HepG2 (cell line): Measurements from ENCODE around the gene DOCK4.

Experiments
- ATAD3A ChIP-seq: sonication (generic); formaldehyde crosslinking; IDR thresholded peaks from 2 replicates; pipeline ENCODE4 v1.4.0; 2020; ENCODE audit warnings: missing genetic modification reagents
- ETV5 ChIP-seq: IDR thresholded peaks from 2 replicates; pipeline ENCODE4 v1.6.1; 2018; ENCODE audit warnings: missing biosample characterization, missing genetic modification reagents, inconsistent platforms, borderline replicate concordance
- NR2F6 ChIP-seq, 2 experiments: IDR thresholded peaks; 2 replicates each; pipeline ENCODE4 v1.6.1; 2016; ENCODE audit warnings: antibody characterized with exemption in 1 of 2, mild to moderate bottlenecking in 1 of 2
- POLR2AphosphoS5 ChIP-seq: IDR thresholded peaks from 2 replicates; pipeline ENCODE4 v1.6.1; 2012; ENCODE audit warnings: low read depth, low read length
- SIN3A ChIP-seq: IDR thresholded peaks from 2 replicates; pipeline ENCODE4 v1.6.1; 2011; ENCODE audit warnings: low read depth, mild to moderate bottlenecking, control low read depth, low read length, borderline replicate concordance
- SP4 ChIP-seq: sonication (generic); formaldehyde crosslinking; IDR thresholded peaks from 2 replicates; pipeline ENCODE4 v1.8.1; 2023; ENCODE audit warnings: mild to moderate bottlenecking, missing genetic modification reagents
- SRF ChIP-seq: IDR thresholded peaks from 2 replicates; pipeline ENCODE4 v1.6.1; 2011; ENCODE audit warnings: mild to moderate bottlenecking, low read depth, low read length, moderate library complexity
- TP53 ChIP-seq: sonication (generic); formaldehyde crosslinking; conservative IDR thresholded peaks from 2 replicates; pipeline ENCODE4 v1.4.0; 2020; ENCODE audit warnings: missing genetic modification reagents
- TRIM24 ChIP-seq: sonication (generic); formaldehyde crosslinking; IDR thresholded peaks from 2 replicates; pipeline ENCODE4 v1.8.0; 2022; ENCODE audit warnings: mild to moderate bottlenecking, missing genetic modification reagents
- ZMYM3 ChIP-seq: sonication (generic); formaldehyde crosslinking; IDR thresholded peaks from 2 replicates; pipeline ENCODE4 v1.5.1; 2020; ENCODE audit warnings: mild to moderate bottlenecking, missing genetic modification reagents
- ZNF317 ChIP-seq: sonication (generic); formaldehyde crosslinking; IDR thresholded peaks from 2 replicates; pipeline ENCODE4 v1.5.0; 2020; ENCODE audit warnings: mild to moderate bottlenecking, missing genetic modification reagents
- TF ChIP-seq, protein P1 (sequence below): sonication (generic); formaldehyde crosslinking; IDR thresholded peaks from 2 replicates; pipeline ENCODE4 v1.5.0; 2020; ENCODE audit warnings: mild to moderate bottlenecking, missing genetic modification reagents, moderate library complexity
- TF ChIP-seq, protein P2 (sequence below): sonication (generic); formaldehyde crosslinking; IDR thresholded peaks from 2 replicates; pipeline ENCODE4 v1.8.1; 2022; ENCODE audit warnings: mild to moderate bottlenecking, missing genetic modification reagents
- TF ChIP-seq, protein P3 (sequence below): sonication (generic); formaldehyde crosslinking; IDR thresholded peaks from 2 replicates; pipeline ENCODE4 v1.4.0; 2020; ENCODE audit warnings: missing genetic modification reagents

DNA sequence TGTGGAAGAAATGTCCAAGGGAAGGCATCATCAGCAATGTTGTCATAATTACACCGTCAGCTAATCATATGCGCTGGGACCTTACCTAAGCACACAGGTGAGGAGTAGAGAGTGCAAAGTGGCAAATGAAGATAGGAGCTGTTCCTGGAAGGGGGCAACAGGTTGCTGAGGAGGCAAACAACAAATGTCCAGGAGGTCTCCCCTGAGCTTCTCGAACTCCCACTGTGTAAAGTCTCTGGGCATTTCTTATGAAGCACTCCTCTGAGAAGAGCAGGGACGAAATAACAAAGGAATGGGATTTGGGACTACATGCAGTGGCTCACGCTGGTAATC is 152.5 kb downstream of the DOCK4 start:
- TF ChIP-seq POLR2AphosphoS5 (no peak), NR2F6 (IDR thresholded peaks at IDR 0.05) (no peak), NR2F6 (CRISPR knock-in tag; IDR thresholded peaks at IDR 0.05) (no peak), SP4 (CRISPR knock-in tag) (no peak), ZNF317 (no peak), SRF (no peak), ATAD3A (CRISPR knock-in tag) (no peak), ZMYM3 (CRISPR knock-in tag) (no peak), ETV5 (no peak), TP53 (CRISPR knock-in tag) (no peak), SIN3A (no peak), TRIM24 (CRISPR knock-in tag) (no peak)
- TF ChIP-seq, protein P1, sequence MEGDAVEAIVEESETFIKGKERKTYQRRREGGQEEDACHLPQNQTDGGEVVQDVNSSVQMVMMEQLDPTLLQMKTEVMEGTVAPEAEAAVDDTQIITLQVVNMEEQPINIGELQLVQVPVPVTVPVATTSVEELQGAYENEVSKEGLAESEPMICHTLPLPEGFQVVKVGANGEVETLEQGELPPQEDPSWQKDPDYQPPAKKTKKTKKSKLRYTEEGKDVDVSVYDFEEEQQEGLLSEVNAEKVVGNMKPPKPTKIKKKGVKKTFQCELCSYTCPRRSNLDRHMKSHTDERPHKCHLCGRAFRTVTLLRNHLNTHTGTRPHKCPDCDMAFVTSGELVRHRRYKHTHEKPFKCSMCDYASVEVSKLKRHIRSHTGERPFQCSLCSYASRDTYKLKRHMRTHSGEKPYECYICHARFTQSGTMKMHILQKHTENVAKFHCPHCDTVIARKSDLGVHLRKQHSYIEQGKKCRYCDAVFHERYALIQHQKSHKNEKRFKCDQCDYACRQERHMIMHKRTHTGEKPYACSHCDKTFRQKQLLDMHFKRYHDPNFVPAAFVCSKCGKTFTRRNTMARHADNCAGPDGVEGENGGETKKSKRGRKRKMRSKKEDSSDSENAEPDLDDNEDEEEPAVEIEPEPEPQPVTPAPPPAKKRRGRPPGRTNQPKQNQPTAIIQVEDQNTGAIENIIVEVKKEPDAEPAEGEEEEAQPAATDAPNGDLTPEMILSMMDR, result no peak
- TF ChIP-seq, protein P2, sequence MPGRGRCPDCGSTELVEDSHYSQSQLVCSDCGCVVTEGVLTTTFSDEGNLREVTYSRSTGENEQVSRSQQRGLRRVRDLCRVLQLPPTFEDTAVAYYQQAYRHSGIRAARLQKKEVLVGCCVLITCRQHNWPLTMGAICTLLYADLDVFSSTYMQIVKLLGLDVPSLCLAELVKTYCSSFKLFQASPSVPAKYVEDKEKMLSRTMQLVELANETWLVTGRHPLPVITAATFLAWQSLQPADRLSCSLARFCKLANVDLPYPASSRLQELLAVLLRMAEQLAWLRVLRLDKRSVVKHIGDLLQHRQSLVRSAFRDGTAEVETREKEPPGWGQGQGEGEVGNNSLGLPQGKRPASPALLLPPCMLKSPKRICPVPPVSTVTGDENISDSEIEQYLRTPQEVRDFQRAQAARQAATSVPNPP, result no peak
- TF ChIP-seq, protein P3, sequence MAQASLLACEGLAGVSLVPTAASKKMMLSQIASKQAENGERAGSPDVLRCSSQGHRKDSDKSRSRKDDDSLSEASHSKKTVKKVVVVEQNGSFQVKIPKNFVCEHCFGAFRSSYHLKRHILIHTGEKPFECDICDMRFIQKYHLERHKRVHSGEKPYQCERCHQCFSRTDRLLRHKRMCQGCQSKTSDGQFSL, result no peak
